GM08714 (cell line): ENCODE data around the gene HEYL.

Experiments used
- H3K4me3 ChIP-seq: fragments of 200-500 bp; sonication (Bioruptor generic); 2 replicates; pipeline ENCODE4 v1.5.1; 2014; ENCODE audit warnings: mild to moderate bottlenecking, low read length, inconsistent platforms
- ZNF274 ChIP-seq: IDR thresholded peaks from 2 replicates; pipeline ENCODE4 v1.6.1; 2012; ENCODE audit warnings: mild to moderate bottlenecking, low read depth, low read length

HEYL gene

DNA sequence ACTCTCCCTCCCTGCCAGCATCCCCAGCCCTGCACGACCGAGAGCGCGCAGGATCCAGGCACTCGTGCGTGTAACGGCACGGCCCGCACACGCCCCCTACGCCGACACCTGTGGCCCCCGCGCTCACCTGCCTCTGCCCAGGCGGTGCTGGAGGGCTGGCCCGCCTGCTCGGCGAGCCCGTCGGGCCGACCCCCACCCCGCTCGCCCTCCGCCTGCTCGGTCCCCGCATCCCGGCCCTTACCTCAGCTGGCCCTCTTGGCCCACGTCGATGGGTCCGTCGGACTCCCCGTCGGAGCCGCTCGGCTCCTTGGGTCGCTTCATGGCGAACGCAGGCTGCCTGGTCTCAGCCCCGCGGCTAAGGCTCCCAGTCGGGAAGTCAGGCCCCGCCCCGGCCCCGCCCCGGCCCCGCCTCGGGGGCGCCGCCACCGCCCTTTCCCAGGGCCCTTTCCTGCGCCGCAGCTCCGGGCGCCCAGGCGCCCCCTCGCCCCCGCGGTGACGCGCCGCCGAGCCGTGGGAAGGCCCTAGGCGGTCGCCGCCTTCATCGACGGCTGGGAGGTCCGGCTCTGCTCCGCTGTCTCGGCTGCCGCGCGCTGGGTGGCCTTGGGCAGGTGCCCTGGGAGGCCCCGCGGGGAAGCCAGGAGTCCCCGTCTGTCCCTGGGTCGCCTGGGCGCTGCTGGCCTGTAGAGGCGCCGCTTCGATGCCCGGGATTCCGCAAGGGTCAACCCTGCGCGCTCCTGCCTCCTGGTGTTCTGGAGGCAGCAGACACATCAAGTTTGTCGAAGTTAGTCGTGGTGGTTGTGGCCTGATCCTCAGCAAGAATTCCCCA, at the start of gene HEYL:
Gene HEYL (minus strand): TSS at position 339 of the 826 bp plus-strand sequence. CDS start 18 bp downstream, at position 321.
- no peak for TF ChIP-seq ZNF274
- H3K4me3 ChIP-seq: no peak within 1 kb of the TSS; the same call in 1 of the 2 replicates

- no peak for TF ChIP-seq ZNF274
- no peak overlapping the region for H3K4me3 ChIP-seq
These were observed 49.8 kb upstream of the HEYL start for GRCh38 chr1:39689214-39689613.

- TF ChIP-seq ZNF274: no peak
- no peak overlapping the region for H3K4me3 ChIP-seq
These were observed 49.3 kb upstream of the HEYL start for GRCh38 chr1:39688706-39689105.

- H3K4me3 ChIP-seq: no peak overlapping the region
- no peak for TF ChIP-seq ZNF274
These were observed 47.8 kb upstream of the HEYL start for GRCh38 chr1:39687243-39687642.

- H3K4me3 ChIP-seq: no peak overlapping the region
- no peak for TF ChIP-seq ZNF274
These were observed 45.6 kb upstream of the HEYL start for GRCh38 chr1:39685071-39685470.

GRCh38 chr1:39684313-39684664, 44.8 kb upstream of the HEYL start:
- H3K4me3 ChIP-seq: no peak overlapping the region
- TF ChIP-seq ZNF274: no peak

GRCh38 chr1:39683591-39684312, 44.3 kb upstream of the HEYL start:
- no peak overlapping the region for H3K4me3 ChIP-seq
- no peak for TF ChIP-seq ZNF274

GRCh38 chr1:39681999-39682398, 42.6 kb upstream of the HEYL start:
- H3K4me3 ChIP-seq: no peak overlapping the region
- TF ChIP-seq ZNF274: no peak

GRCh38 chr1:39681294-39681693, 41.9 kb upstream of the HEYL start:
- no peak overlapping the region for H3K4me3 ChIP-seq
- TF ChIP-seq ZNF274: no peak

- TF ChIP-seq ZNF274: no peak
- no peak overlapping the region for H3K4me3 ChIP-seq
These were observed 41.3 kb upstream of the HEYL start for GRCh38 chr1:39680751-39681150.

DNA sequence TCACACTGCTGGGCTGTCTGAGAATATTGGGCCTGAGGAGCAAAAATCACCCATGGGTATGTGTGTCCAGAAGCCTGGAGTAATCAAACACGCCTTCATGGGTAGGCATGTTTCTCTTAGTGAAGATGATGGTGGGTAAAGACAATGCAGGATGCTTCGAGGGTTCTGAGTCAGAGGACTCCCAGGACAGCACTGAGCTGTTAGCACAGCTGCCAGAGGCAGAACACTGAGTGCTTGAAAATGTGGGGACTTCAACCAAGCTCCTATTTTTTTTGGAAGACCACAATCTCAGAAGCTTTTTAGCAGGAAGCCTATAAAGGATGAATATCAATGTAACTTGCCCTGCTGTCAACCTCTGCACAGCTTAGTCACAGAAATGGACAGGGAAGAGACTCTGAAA, 40.4 kb upstream of the HEYL start:
- H3K4me3 ChIP-seq: no peak overlapping the region
- TF ChIP-seq ZNF274: no peak

DNA sequence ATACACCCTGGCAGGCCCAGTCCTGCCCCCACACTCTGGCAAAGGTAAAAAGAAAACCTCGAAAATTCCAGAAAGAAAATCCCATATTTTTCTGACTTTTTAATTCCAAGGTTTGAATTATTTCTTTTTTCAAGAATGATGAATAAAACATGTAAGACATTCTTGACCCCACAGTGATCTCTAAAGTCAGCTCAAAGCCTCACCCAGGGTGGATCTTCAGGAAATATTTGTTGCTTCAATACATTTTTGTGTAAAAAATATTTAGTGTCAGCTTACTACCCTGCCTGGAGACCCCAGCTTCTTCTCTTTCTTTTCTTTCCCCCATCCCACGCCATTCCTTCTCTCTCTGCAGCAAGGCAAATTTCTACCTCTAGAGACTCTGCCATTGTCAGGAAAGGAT, 39.4 kb upstream of the HEYL start:
- TF ChIP-seq ZNF274: no peak
- H3K4me3 ChIP-seq: no peak overlapping the region

DNA sequence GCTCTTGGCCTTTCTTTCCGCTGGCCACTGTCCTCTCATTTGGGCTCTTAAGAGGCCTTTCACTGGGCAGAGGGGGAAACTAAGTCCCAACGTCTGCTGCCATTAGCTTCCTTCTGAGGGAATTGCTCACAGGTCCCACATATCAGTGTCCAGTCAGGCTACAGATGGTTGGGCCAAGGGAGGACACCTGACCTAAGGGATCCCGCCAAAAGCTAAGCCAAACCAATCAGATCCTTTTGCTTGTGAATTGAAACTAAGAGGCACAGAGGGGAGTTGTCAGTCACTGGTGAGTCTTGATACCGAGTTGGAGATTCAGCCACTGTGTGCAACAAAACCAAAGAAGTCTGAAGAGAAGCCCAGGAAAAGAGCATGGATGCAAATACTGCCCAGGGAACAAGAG, 38.2 kb upstream of the HEYL start:
- no peak overlapping the region for H3K4me3 ChIP-seq
- TF ChIP-seq ZNF274: no peak

DNA sequence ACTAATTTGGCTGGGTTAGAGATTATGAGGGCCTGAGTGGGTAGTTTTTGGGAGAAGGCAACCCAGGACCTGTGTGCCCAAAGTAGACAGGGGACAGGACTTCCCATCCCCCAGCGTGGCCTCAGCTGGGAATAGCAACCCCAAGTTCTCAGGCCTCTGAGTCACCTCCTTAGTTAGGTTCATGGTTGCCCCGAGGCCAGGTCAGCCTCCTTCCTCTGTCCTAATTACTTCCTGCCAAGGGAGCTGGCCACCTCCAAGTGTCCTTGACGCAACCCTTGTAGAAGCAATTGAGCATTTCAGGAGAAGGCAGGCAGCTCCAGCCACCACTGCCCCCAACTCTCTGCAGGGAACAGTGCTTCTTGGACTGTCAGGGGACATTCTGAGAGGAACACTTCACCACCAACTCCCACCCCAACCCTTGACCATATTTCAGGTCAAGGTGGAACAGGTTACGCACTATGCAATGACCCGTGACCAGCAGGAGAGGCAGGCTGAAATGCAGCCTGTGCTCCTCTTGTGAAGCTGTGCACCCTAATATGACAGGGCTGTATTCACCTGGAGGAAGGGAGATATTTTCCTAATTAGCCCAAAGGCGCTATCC, 37.6 kb upstream of the HEYL start:
- H3K4me3 ChIP-seq: no peak overlapping the region
- no peak for TF ChIP-seq ZNF274

GRCh38 chr1:39675220-39675619, 35.8 kb upstream of the HEYL start:
- TF ChIP-seq ZNF274: no peak
- no peak overlapping the region for H3K4me3 ChIP-seq
